Mucosa of descending colon (tissue), 3 donors: Measurements from ENCODE around the gene GAPVD1. TPM values are rescaled to one million over a fixed set of nuclear protein-coding genes. Genes with fewer than 3 reads are reported as not detected.

Experiments
- ATAC-seq: fragments of 200-7000 bp; cut with Tn5 transposase; one replicate; pipeline ENCODE4 v1.9.1; 2020; ENCODE audit warnings: mild to moderate bottlenecking, moderate library complexity
- DNase-seq, 3 donors: peaks; one replicate each; pipeline ENCODE4 v3.0.0-alpha.2; 2020
- H3K36me3 ChIP-seq: fragments of 200-600 bp; one replicate; pipeline ENCODE4 v1.8.0; 2021; ENCODE audit warnings: low read depth, mild to moderate bottlenecking
- H3K4me1 ChIP-seq: fragments of 200-600 bp; one replicate; pipeline ENCODE4 v1.8.0; 2021; ENCODE audit warnings: low read depth, mild to moderate bottlenecking
- H3K4me3 ChIP-seq: fragments of 200-600 bp; one replicate; pipeline ENCODE4 v1.8.0; 2021; ENCODE audit warnings: mild to moderate bottlenecking
- H3K9me3 ChIP-seq: fragments of 200-600 bp; one replicate; pipeline ENCODE4 v1.8.0; 2021; ENCODE audit warnings: mild to moderate bottlenecking
- intact Hi-C, 2 donors: fragments of 100-400 bp; cut with DNase I in 1 of 2; cut with micrococcal nuclease in 1 of 2; formaldehyde crosslinking; loops; one replicate each; pipeline versions ENCODE4 v1.11.0 to v1.11.1; 2022; cut with DNase I, micrococcal nuclease
- total RNA-seq, 3 donors: library from RNA; stranded (reverse); fragmentation: NEBNext Ultra II Directional in 2 of 3; extraction: Animal tissue kit (Norgen Biotek cat#: 25700) in 2 of 3; gene quantifications; one replicate each; pipeline versions ENCODE4 v1.2.1 to v1.2.4, GENCODE V29; 2021 to 2023
- TF ChIP-seq, protein P1 (sequence below): fragments of 200-600 bp; IDR thresholded peaks from one replicate; pipeline ENCODE4 v1.8.0; 2022; ENCODE audit warnings: antibody characterized with exemption, mild to moderate bottlenecking
- donor health status: DM: no; HTN: no; CAD: no; lungs with moderate emphysema.
- donor health status: DM: no; HTN: no; CAD: no.
- donor health status: DM: no; HTN: yes; CAD: no.

GAPVD1 gene
- total RNA-seq, 3 donors from 2014 or later = 40.8 to 55.1 (median 41.4) TPM

DNA sequence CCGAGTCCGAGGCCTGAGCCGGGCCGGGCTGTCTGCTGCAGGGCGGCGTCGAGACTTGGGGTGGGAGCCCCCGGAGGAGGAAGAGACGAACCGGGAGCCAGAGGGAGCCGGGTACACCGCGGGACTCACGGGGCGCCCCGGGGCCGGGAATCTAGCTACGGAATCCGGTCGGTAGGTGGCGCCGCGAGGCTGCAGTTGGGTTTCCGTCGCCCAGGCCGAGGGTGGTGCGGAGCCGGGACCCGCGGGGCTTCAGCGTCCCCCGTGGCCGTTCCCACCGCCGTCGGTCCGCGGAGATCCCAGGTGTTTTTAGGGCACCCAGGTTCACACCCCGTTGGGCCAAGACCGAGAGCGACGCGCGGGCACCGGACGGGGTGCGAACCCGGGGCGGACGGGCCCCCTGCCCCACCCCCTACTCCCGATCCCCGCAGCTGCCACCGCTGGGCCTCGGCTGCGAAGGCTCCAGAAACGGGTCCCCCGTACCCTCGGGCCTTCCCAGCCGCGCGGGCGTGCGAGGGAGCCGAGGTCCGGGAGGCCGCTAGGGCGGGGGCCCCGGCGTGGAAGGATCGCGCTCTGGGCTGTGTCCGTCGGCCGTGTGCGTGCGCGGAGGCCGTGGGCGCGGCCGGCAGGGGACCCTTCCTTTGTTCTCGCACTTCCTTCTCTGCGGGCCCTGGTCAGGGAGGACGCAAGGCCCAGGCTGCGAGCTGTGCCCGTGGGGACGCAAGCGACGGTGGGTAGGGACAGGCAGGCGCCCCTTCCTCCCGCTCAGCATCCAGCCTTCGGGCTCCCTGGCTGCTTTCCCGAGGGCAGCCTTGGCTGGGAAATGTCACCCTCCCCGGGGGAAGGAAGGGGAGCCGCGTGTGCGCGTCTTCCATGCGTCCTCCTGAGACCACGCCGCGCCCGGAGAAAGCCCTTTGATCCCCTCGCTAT lies 146.6 kb downstream of the GAPVD1 start:
- intact Hi-C loops = loop anchor here (5.0 to 10.0 kb wide), 4 partner anchors 224 to 827 kb away; partner anchors contain the start of gene PBX3 (in 1 of the 2)
- TF ChIP-seq, protein P1, sequence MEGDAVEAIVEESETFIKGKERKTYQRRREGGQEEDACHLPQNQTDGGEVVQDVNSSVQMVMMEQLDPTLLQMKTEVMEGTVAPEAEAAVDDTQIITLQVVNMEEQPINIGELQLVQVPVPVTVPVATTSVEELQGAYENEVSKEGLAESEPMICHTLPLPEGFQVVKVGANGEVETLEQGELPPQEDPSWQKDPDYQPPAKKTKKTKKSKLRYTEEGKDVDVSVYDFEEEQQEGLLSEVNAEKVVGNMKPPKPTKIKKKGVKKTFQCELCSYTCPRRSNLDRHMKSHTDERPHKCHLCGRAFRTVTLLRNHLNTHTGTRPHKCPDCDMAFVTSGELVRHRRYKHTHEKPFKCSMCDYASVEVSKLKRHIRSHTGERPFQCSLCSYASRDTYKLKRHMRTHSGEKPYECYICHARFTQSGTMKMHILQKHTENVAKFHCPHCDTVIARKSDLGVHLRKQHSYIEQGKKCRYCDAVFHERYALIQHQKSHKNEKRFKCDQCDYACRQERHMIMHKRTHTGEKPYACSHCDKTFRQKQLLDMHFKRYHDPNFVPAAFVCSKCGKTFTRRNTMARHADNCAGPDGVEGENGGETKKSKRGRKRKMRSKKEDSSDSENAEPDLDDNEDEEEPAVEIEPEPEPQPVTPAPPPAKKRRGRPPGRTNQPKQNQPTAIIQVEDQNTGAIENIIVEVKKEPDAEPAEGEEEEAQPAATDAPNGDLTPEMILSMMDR = peak; percentile 68
- Histone ChIP-seq H3K4me3 (no peak overlapping the region), H3K36me3 (no peaks in the 10 kb centered on the region), H3K9me3 (no peaks in the 10 kb centered on the region), H3K4me1 (peaks cover 4% of the 10 kb centered on the region)
- peak; percentile 87 for ATAC-seq
- DNase-seq = peak; percentile 75 to 85 (median 83)

DNA sequence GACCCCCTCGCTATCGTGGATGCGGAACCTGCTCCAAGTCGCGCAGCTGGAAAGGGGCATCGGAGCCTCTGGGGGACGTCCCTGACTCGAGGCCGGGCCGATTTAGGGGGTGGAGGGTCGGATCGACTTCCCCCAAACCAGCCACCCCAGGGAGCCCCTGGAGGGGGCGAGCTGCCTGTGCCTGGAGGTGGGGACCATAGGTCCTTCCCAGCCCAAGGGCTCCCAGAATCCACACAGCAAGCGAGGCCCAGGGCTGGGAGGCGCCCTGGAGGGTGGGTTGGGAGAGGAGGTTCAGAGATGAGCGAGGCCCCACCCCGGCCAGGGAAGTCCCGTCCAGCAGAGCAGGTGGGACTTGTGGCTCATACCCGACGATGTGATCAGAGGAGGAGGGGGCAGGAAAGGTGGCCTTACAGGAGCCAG lies 147.6 kb downstream of the GAPVD1 start:
- H3K4me1 ChIP-seq = peaks cover 4% of the 10 kb centered on the region
- H3K9me3 ChIP-seq = no peaks in the 10 kb centered on the region
- no peak for ATAC-seq
- no peaks in the 10 kb centered on the region for H3K36me3 ChIP-seq
- DNase-seq = peak in 1 of 3 donors; percentile 31
- H3K4me3 ChIP-seq = no peak overlapping the region
- intact Hi-C loops = loop anchor here (5.0 to 10.0 kb wide), 4 partner anchors 223 to 826 kb away; partner anchors contain the start of gene PBX3 (in 1 of the 2)
- TF ChIP-seq, protein P1 = no peak

DNA sequence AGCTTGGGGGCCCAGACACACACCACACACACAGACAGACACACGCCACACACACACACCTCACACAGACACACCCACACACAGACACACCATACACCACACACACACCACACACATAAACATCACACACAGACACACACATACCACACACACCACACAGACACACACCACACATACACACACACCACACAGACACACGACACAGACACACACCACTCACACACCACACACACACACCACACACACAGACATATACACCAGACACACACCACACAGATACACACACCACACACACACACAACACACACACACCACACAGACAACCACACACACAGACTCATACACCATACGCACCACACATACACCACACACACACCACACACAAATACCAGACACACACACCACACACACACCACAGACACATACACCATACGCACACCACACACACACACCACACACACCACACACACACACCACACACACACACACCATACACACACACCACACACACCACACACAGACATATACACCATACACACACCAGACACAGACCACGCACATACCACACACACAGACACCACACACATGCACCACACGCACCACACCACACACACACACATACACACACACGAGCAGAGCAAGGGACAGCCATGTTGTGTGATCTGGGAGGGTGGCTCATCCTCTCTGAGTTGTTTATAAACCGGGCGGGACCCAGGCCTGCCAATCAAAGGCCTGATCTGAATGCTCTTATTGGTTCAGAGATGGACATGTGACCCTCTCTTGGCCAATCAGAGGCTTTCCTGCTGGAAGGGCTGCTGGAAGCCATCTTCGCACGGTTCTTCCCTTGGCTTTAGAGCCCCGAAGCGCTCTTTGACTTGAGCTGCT lies 148.3 kb downstream of the GAPVD1 start:
- TF ChIP-seq, protein P1 = no peak
- H3K4me1 ChIP-seq = peaks cover 4% of the 10 kb centered on the region
- no peak for DNase-seq
- intact Hi-C loops = loop anchor here (5.0 to 10.0 kb wide), 5 partner anchors 222 to 825 kb away; partner anchors contain the start of gene PBX3 (in 1 of the 2)
- no peaks in the 10 kb centered on the region for H3K36me3 ChIP-seq
- no peaks in the 10 kb centered on the region for H3K9me3 ChIP-seq
- no peak overlapping the region for H3K4me3 ChIP-seq
- peak; percentile 48 for ATAC-seq

DNA sequence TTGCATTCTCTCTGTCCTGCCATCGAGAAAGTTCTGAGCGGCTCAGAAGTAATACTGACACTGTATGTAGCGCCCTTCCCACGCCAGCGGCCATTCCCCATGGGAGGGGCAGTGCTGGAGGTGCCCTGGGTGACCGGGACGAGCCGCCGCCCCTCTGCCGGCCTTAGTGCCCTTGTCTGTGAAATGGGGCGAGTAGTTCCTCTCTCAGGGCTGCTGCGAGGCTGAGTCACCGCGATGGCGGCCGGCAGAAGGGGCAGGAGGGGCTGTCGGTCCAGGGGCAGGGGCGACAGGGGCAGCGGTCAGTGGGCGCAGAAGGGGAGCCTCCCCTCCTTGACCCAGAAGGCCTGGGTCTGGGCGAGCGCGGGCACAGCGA lies 148.9 kb downstream of the GAPVD1 start:
- Histone ChIP-seq H3K4me1 (peaks cover 4% of the 10 kb centered on the region), H3K36me3 (no peaks in the 10 kb centered on the region), H3K4me3 (no peak overlapping the region), H3K9me3 (no peaks in the 10 kb centered on the region)
- ATAC-seq (no peak), DNase-seq (no peak)
- TF ChIP-seq, protein P1 = no peak
- intact Hi-C loops = loop anchor here in 1 of 2 donors (10.0 kb wide), 1 partner anchor 224 kb away; no protein-coding TSS in a partner anchor

DNA sequence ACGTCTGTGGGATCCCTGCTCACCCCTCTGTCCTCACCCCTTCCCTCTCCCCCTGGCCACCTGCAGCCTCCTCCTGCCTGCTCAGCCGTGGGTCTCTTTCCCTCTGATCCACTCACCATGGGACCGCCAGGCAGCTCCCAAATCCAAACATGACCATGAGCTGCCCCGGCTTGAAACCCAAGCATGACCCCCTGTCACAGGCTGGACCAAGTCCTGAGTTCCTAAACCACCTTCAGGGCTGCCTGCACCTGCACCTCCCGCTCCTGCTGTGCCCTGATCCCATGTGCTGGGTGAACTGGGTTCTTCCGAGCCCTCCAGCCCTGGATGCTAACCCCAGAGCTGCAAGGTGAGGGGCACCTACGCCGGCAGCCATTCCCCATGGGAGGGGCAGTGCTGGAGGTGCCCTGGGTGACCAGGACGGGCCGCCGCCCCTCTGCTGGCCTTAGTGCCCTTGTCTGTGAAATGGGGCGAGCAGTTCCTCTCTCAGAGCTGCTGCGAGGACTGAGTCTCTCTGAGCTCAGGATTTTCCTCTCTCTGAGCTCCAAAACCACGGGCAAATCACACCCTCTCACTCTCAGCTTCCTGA lies 149.6 kb downstream of the GAPVD1 start:
- intact Hi-C loops = loop anchor here in 1 of 2 donors (10.0 kb wide), 1 partner anchor 224 kb away; no protein-coding TSS in a partner anchor
- Histone ChIP-seq H3K9me3 (no peaks in the 10 kb centered on the region), H3K4me1 (peaks cover 4% of the 10 kb centered on the region), H3K36me3 (no peaks in the 10 kb centered on the region), H3K4me3 (no peak overlapping the region)
- ATAC-seq (no peak), DNase-seq (no peak)
- TF ChIP-seq, protein P1 = no peak
